Transverse colon (tissue), 4 donors: ENCODE measurements around the gene FEZF1. TPM values are rescaled to one million over a fixed set of nuclear protein-coding genes. Genes with fewer than 3 reads are reported as not detected.

Experiments used
- DNase-seq: peaks from one replicate; pipeline ENCODE4 v3.0.0-alpha.2; 2019
- H3K27ac ChIP-seq, 4 donors: fragments of 200-600 bp; sonication (generic); 2 replicates each; pipeline ENCODE4 v1.5.1; 2016 to 2018; ENCODE audit warnings: inconsistent platforms in 4 of 4
- H3K27me3 ChIP-seq: fragments of 200-600 bp; sonication (generic); 2 replicates; pipeline ENCODE4 v1.5.1; 2017; ENCODE audit warnings: inconsistent platforms
- H3K36me3 ChIP-seq, 4 donors: fragments of 200-600 bp; sonication (generic); 2 replicates each; pipeline ENCODE4 v1.5.1; 2017 to 2019; ENCODE audit warnings: inconsistent platforms in 4 of 4
- H3K4me1 ChIP-seq, 4 donors: fragments of 200-600 bp; sonication (generic); 2 replicates each; pipeline ENCODE4 v1.5.1; 2017 to 2020; ENCODE audit warnings: inconsistent platforms in 4 of 4
- H3K4me3 ChIP-seq, 4 donors: fragments of 200-600 bp; sonication (generic); 1 replicate in 1 of 4; 2 replicates in 3 of 4; pipeline versions ENCODE4 v1.5.1 to v1.6.1; 2017 to 2019; ENCODE audit warnings: inconsistent platforms in 4 of 4
- H3K9me3 ChIP-seq, 2 donors: fragments of 200-600 bp; sonication (generic); 2 replicates each; pipeline ENCODE4 v1.5.1; 2017 to 2019; ENCODE audit warnings: inconsistent platforms in 2 of 2
- EP300 ChIP-seq: sonication (generic); formaldehyde crosslinking; IDR thresholded peaks from one replicate; pipeline ENCODE4 v1.6.1; 2017; ENCODE audit warnings: antibody characterized with exemption, low read depth
- POLR2A ChIP-seq: fragments of 450-650 bp; IDR thresholded peaks from one replicate; pipeline ENCODE4 v1.6.1; 2016; ENCODE audit warnings: antibody characterized with exemption, mild to moderate bottlenecking, moderate library complexity
- POLR2AphosphoS5 ChIP-seq, 3 donors: sonication (generic); formaldehyde crosslinking; IDR thresholded peaks; one replicate each; pipeline ENCODE4 v1.6.1; 2016; ENCODE audit warnings: antibody characterized with exemption in 3 of 3
- WGBS, 2 donors: methylation state at CpG; one replicate each; pipeline ENCODE4 v1.1.5; 2018; ENCODE audit warnings: low coverage in 1 of 2; 5-methylcytosine and 5-hydroxymethylcytosine counted together
- in situ Hi-C, 4 donors: fragments of 200-750 bp; cut with MboI; loops; one replicate each; pipeline versions ENCODE4 v1.15.0 to v1.15.1; 2017; ENCODE audit warnings: low sequenced_read_pairs in 3 of 4, low pct_ligation_motif_present in 1 of 4, low pct_unique_long_range_greater_than_20kb in 1 of 4
- intact Hi-C: fragments of 100-400 bp; cut with DNase I; formaldehyde crosslinking; loops from one replicate; pipeline ENCODE4 v1.15.1; 2023; ENCODE audit warnings: low total_unique reads
- total RNA-seq, 4 donors: library from RNA; depleted of rRNA; stranded (reverse); fragments of >200 nt; gene quantifications; one replicate each; pipeline ENCODE4 v1.1.0, GENCODE V29; 2016
- TF ChIP-seq, protein P1 (sequence below), 5 experiments: fragments of 200-600 bp in 3 of 5; fragments of 450-650 bp in 2 of 5; sonication (generic) in 3 of 5; IDR thresholded peaks; 1 replicate in 2 of 5; 2 replicates in 3 of 5; pipeline ENCODE4 v1.5.1; 2016 to 2017; ENCODE audit warnings: antibody characterized with exemption in 5 of 5, inconsistent platforms in 3 of 5, mild to moderate bottlenecking in 2 of 5, moderate library complexity in 1 of 5

Gene FEZF1
- total RNA-seq, 4 donors from 2014 or later, result not detected

DNA sequence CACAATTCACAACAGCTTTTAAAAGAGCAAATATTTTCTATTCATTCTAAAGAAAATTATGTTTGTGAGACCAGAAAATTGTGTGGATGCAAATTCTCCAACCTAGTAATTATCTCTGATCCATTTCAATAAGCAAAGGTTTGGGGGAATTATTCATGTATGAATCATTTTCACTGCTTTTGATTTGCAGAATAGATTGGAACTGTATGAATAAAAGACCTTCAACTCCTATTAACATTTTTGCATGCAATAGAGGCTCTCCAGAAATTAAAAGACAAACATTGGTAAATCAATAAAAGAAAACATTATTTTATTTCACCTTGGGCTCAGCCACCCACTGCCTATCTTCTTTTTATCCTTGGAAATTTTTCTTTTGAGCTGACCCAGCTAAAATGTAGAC is 43.5 kb downstream of the FEZF1 start:
- H3K9me3 ChIP-seq, result no peaks in the 10 kb centered on the region
- no peaks in the 10 kb centered on the region for H3K27me3 ChIP-seq
- no peak overlapping the region for H3K4me3 ChIP-seq
- in situ Hi-C loops (no loop called here), intact Hi-C loops (no loop called here)
- no peak for DNase-seq
- TF ChIP-seq POLR2A (no peak), POLR2AphosphoS5 (IDR thresholded peaks at IDR 0.05) (no peak), EP300 (no peak)
- TF ChIP-seq, protein P1, sequence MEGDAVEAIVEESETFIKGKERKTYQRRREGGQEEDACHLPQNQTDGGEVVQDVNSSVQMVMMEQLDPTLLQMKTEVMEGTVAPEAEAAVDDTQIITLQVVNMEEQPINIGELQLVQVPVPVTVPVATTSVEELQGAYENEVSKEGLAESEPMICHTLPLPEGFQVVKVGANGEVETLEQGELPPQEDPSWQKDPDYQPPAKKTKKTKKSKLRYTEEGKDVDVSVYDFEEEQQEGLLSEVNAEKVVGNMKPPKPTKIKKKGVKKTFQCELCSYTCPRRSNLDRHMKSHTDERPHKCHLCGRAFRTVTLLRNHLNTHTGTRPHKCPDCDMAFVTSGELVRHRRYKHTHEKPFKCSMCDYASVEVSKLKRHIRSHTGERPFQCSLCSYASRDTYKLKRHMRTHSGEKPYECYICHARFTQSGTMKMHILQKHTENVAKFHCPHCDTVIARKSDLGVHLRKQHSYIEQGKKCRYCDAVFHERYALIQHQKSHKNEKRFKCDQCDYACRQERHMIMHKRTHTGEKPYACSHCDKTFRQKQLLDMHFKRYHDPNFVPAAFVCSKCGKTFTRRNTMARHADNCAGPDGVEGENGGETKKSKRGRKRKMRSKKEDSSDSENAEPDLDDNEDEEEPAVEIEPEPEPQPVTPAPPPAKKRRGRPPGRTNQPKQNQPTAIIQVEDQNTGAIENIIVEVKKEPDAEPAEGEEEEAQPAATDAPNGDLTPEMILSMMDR (IDR thresholded peaks at IDR 0.05), result no peak
- no peaks in the 10 kb centered on the region for H3K36me3 ChIP-seq
- no peaks in the 10 kb centered on the region for H3K4me1 ChIP-seq
- H3K27ac ChIP-seq, result no peak overlapping the region

DNA sequence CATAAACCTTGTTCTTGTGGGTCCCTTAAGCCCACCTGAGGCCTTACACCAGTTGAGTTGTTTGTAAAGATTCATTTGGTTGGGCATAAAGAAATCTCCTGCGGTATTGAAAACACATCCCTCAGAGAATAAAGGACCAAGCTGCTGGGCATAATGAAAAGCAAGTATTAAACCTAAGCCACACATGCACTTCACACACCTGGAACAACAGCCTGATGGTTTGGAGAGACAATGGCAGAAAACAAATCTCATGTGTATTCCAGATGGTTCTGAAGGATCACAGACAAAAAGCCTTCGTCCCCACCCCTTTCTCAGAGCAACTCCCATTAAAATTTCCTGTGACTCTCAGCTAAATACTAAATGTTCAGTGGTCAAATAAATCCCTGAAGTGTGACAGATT is 44.2 kb downstream of the FEZF1 start:
- in situ Hi-C loops (no loop called here), intact Hi-C loops (no loop called here)
- no peak overlapping the region for H3K4me3 ChIP-seq
- H3K27ac ChIP-seq, result no peak overlapping the region
- H3K27me3 ChIP-seq, result no peaks in the 10 kb centered on the region
- no peaks in the 10 kb centered on the region for H3K4me1 ChIP-seq
- no peak for DNase-seq
- H3K36me3 ChIP-seq, result no peaks in the 10 kb centered on the region
- 48 to 86% methylated on average over 1 to 2 of the region's 2 CpGs for WGBS, 2 donors
- TF ChIP-seq, protein P1 (IDR thresholded peaks at IDR 0.05), result no peak
- TF ChIP-seq EP300 (no peak), POLR2A (no peak), POLR2AphosphoS5 (IDR thresholded peaks at IDR 0.05) (no peak)
- H3K9me3 ChIP-seq, result no peaks in the 10 kb centered on the region

DNA sequence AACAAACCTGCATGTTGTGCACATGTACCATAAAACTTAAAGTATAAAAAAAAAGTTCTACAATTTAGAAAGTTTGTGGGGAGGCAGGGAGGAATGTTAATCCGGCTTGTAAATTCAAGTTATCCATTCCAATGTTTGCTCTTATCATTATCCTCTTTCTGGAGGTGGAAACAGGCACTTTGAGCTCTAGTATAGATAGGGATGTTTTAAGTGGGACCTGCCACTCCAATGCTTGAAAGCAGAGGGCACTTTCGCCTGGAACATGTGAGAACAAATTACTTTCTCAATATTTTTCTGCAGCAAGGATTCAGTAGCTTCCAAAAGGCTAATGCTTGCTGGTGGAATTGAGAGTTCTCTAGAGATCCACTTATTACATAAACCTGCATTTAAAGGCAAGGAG is 45.6 kb downstream of the FEZF1 start:
- WGBS, 2 donors, result 60 to 73% methylated on average over 2 of the region's 2 CpGs
- in situ Hi-C loops, result no loop called here
- H3K9me3 ChIP-seq, result no peaks in the 10 kb centered on the region

DNA sequence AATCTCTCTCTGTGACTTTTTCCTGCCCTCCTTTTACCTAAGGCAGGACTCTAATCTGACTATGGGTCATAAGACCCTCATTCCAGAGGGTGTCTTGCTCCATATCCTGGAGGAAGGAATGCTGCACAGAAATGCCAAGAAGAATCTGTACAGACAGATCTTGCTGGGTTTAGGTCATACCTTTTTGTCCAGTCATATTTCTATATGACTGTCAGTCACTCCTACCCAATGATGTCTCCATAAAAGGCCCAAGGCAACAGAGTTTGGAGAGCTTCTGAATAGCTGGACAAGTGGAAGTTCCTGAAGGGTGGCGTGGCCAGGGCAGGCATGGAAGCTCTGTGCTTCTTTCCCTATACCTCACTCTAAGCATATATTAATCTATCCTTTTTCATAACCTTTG is 47.5 kb downstream of the FEZF1 start:
- DNase-seq, result no peak
- no peaks in the 10 kb centered on the region for H3K27me3 ChIP-seq
- H3K4me3 ChIP-seq, result no peak overlapping the region
- intact Hi-C loops (no loop called here), in situ Hi-C loops (no loop called here)
- no peaks in the 10 kb centered on the region for H3K36me3 ChIP-seq
- H3K27ac ChIP-seq, result no peak overlapping the region
- H3K4me1 ChIP-seq, result no peaks in the 10 kb centered on the region
- WGBS, 2 donors, result 59% methylated on average over 1 of the region's 1 CpG; no CpG with 5 or more reads in 1 of the 2 donors
- H3K9me3 ChIP-seq, result no peaks in the 10 kb centered on the region
- TF ChIP-seq POLR2A (no peak), POLR2AphosphoS5 (IDR thresholded peaks at IDR 0.05) (no peak), EP300 (no peak)
- TF ChIP-seq, protein P1 (IDR thresholded peaks at IDR 0.05), result no peak

More for the DNA sequence above, 45.6 kb downstream of the FEZF1 start:
- no peaks in the 10 kb centered on the region for H3K4me1 ChIP-seq
- H3K4me3 ChIP-seq, result no peak overlapping the region
- intact Hi-C loops, result no loop called here
- no peaks in the 10 kb centered on the region for H3K27me3 ChIP-seq
- no peak for DNase-seq
- TF ChIP-seq POLR2AphosphoS5 (IDR thresholded peaks at IDR 0.05) (no peak), POLR2A (no peak), EP300 (no peak)
- TF ChIP-seq, protein P1 (IDR thresholded peaks at IDR 0.05), result no peak
- no peaks in the 10 kb centered on the region for H3K36me3 ChIP-seq
- no peak overlapping the region for H3K27ac ChIP-seq
